Esophagus (tissue), 2 donors: Measurements from ENCODE around the gene TMEM9. TPM values are rescaled to one million over a fixed set of nuclear protein-coding genes. Genes with fewer than 3 reads are reported as not detected.

Experiments used
- H3K27ac ChIP-seq, 2 donors: one replicate each; pipeline ENCODE4 v1.5.1; 2013; ENCODE audit warnings: low read depth in 2 of 2, mild to moderate bottlenecking in 2 of 2, inconsistent platforms in 1 of 2, low read length in 1 of 2, moderate library complexity in 1 of 2
- H3K27me3 ChIP-seq, 2 donors: one replicate each; pipeline ENCODE4 v1.6.1; 2013; ENCODE audit warnings: low read length in 2 of 2, control low read depth in 1 of 2, mild to moderate bottlenecking in 1 of 2; ENCODE audit not compliant: insufficient read depth in 2 of 2, control insufficient read depth in 1 of 2
- H3K36me3 ChIP-seq, 2 donors: one replicate each; pipeline ENCODE4 v1.6.1; 2013; ENCODE audit warnings: low read length in 1 of 2; ENCODE audit not compliant: control insufficient read depth in 2 of 2, insufficient read depth in 2 of 2
- H3K4me1 ChIP-seq, 2 donors: one replicate each; pipeline ENCODE4 v1.6.1; 2013; ENCODE audit warnings: low read length in 1 of 2; ENCODE audit not compliant: control insufficient read depth in 2 of 2, insufficient read depth in 2 of 2
- H3K4me3 ChIP-seq, 2 donors: one replicate each; pipeline ENCODE4 v1.5.1; 2013; ENCODE audit warnings: low read length in 2 of 2, mild to moderate bottlenecking in 2 of 2, low read depth in 1 of 2, moderate library complexity in 1 of 2
- H3K9me3 ChIP-seq, 2 donors: one replicate each; pipeline ENCODE4 v1.6.1; 2013; ENCODE audit warnings: mild to moderate bottlenecking in 2 of 2, low read depth in 1 of 2, low read length in 1 of 2, moderate library complexity in 1 of 2; ENCODE audit not compliant: control insufficient read depth in 2 of 2, insufficient read depth in 1 of 2
- WGBS, 2 donors: extraction: QIAGEN DNeasy Blood & Tissue Kit; methylation state at CpG; one replicate each; pipeline ENCODE4 v1.1.7; 2013; 5-methylcytosine and 5-hydroxymethylcytosine counted together
- polyA plus RNA-seq, 2 donors: library from polyadenylated mRNA; stranded (reverse); fragments of 200-250 nt; gene quantifications; one replicate each; pipeline ENCODE4 v1.2.3, GENCODE V29; 2013
- donor health status: healthy with polysubstance abuse.
- donor health status: Bipolar disorder and iron deficiency.

TMEM9 gene
- polyA plus RNA-seq, 2 donors = 13.2 to 25.7 TPM

DNA sequence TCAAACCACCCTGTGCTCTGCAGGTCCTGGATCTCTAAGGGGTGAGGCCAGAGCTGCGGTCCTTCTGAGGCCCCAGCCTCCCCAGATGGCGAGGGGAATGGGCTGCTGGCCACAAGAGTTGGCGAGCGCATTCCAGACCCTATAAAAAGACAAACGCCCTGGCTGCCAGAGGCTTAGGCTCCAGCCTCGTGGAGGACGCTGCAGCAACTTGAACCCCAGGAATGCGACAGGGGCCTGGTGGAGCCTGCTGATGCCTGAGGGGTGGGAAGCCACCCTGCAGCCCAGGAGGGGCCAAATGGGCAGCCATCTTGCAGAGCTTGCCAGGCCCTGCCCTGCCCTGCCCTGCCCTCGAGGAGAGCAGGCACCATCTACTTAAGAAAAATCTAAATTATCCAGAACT is 50.6 kb downstream of the TMEM9 start:
- Histone ChIP-seq H3K9me3 (no peaks in the 10 kb centered on the region), H3K27ac (no peak overlapping the region), H3K36me3 (no peaks in the 10 kb centered on the region), H3K4me1 (no peaks in the 10 kb centered on the region), H3K4me3 (no peak overlapping the region), H3K27me3 (no peaks in the 10 kb centered on the region)
- WGBS, 2 donors = 47 to 66% methylated on average over 9 of the region's 9 CpGs

DNA sequence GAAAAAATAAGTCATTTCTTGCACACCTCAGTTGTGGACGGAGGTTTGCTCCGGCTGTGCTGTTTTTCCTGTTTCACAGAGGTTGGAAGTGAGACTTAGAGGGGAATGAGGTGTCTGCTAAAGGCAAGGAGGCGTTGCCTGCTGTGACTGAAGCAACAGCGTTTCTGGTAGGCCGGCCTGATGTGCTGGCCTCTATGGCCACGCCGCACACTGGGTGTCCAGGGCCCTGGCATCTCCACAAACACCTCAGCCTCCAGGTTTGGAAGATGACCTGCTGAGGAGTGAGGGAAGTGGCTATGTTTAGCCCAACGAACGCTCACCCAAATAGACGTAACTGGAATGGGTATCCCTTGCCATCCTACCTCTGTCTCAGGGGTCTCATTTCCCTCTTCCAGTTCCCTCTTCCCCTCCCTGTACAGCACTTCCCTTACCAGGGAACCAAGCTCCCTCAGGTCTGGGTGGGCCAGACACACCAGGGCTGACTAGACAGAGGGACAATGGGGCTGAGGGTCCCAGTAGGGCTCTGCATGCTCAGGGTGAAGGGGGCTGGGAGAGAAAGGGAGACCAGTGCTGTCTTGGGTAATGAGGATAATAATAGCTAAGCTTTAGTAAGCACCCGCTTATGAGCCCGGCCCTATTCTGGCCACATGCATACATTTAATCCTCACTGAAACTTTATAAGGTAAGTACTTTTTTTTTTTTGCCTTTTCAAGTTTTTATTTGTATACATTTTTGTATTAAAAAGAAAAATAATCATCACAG is 53.9 kb downstream of the TMEM9 start:
- Histone ChIP-seq H3K9me3 (no peaks in the 10 kb centered on the region), H3K27ac (no peak overlapping the region), H3K27me3 (no peaks in the 10 kb centered on the region), H3K4me3 (no peak overlapping the region), H3K4me1 (no peaks in the 10 kb centered on the region), H3K36me3 (no peaks in the 10 kb centered on the region)
- 91 to 92% methylated on average over 12 of the region's 12 CpGs for WGBS, 2 donors

DNA sequence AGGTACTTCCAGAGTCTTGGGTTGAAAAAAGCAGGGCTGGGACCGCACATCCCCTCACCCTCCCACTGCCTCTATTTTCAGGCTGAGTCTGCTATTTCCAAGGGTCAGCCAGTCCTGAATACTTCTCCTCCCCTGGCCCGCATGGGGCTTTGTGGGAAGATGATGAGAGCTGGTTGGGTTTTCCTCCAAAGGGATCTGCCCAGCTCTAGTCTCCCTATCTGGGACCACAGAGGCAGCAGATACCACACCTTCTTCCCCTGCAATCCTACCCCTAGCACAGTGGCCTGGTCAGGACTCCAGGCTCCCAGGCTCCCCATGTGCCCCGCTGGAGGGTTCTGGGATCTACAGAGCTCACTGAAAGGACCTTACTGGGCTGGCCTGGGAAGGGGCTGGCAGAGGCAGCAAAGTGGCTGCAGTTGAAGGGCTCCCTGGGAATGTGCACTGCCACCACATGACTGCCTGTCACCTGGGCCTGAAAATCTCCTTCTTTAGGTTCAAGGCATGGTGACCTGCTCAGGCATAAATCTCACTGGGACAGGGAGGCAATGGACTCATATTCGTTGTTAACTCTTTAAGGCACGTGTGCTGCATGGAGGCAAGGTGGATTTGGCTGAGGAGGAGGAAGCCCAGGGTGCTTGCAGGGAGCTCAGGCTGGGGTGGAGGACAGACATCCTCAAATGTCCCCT is 55.1 kb downstream of the TMEM9 start:
- Histone ChIP-seq H3K4me1 (no peaks in the 10 kb centered on the region), H3K36me3 (no peaks in the 10 kb centered on the region), H3K4me3 (no peak overlapping the region), H3K27ac (no peak overlapping the region), H3K27me3 (no peaks in the 10 kb centered on the region), H3K9me3 (no peaks in the 10 kb centered on the region)
- 77 to 79% methylated on average over 5 of the region's 5 CpGs for WGBS, 2 donors

DNA sequence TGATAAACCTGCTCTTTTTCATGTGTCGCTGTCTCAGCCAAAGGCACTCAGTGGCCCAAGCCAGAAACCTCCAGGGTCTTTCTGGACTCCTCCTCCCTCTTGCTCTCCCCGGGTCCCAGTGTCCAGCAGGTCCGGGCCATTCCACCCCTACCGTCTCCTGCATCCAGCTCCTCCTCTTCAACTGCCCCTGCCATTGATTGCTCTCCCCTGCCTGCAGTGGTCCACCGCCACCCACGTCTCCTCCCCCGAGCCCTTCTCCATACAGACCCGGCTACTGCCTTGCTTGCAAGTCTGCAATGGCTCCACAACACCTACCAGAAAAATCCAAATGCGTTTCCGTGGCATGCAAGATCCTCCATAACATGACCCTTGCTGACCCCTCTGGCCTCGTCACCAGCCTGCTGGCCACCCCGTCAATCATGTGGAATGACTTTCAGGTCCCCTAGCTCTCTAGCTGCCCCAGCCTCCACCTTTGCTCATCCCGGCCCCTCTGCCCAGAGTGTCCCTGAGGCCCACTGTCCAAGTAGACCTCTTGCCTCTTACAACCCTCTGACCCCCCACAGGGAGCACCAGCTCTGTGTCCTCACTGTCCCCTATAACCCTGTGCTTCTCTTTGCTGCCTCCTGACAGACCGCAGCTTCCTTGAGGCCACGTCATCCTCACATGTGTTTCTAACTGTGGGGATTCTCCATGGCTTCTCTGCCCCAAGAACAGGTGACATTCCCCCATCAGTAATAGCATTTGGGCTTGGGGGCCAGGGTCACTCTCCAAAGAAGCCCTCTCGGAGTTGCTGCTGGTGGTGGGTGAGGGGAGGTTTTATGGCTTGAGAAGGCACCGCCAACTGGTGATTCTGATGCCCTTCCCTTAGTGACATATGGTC is 57.1 kb downstream of the TMEM9 start:
- H3K4me3 ChIP-seq = no peak overlapping the region
- H3K36me3 ChIP-seq = no peaks in the 10 kb centered on the region
- no peaks in the 10 kb centered on the region for H3K27me3 ChIP-seq
- H3K4me1 ChIP-seq = no peaks in the 10 kb centered on the region
- H3K9me3 ChIP-seq = no peaks in the 10 kb centered on the region
- H3K27ac ChIP-seq = no peak overlapping the region
- 84 to 86% methylated on average over 17 of the region's 17 CpGs for WGBS, 2 donors

DNA sequence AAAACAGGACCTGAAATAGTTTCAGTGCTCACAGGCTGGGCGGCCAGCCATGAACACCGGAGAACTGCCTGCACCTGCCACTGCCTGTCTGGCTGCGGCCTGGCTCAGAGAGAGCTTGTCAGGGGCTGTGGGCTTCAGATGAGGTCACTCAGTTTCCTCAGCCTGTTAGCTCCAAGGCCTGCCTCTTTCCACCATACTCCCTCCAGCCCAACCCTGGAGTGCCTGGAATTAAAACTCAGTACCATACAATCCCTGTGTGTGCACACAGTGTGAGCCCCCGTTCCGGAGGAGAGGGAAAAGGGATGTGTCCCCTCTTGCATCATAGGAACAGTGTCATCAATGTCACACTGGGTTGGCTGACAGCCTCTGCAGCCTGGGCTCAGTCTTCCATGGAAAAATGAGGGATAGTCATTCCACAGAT is 58.2 kb downstream of the TMEM9 start:
- Histone ChIP-seq H3K27me3 (no peaks in the 10 kb centered on the region), H3K9me3 (no peaks in the 10 kb centered on the region), H3K4me3 (no peak overlapping the region), H3K4me1 (no peaks in the 10 kb centered on the region), H3K36me3 (no peaks in the 10 kb centered on the region), H3K27ac (no peak overlapping the region)
- WGBS, 2 donors = 52 to 67% methylated on average over 5 of the region's 5 CpGs

DNA sequence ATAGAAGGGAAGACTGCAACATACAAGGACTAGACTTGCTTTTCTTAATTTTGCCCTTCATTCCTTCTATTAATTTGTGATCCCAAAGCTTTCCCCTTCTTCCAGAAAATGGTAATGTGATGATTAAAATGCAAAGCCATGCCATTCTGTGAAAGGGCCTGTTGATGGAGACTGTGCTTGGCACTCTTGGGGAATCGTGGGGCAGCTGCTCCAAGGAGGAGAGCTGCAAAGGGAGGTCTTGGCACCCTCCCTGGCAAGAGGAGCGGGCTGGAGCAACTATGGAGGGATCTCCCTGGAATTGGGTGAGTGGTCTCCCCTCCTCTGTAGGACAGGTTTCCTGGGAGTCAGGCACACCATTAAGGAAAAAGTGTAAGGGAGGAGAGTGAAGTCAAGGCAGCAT is 58.7 kb downstream of the TMEM9 start:
- 53 to 75% methylated on average over 2 of the region's 2 CpGs for WGBS, 2 donors
- no peaks in the 10 kb centered on the region for H3K36me3 ChIP-seq
- H3K4me1 ChIP-seq = no peaks in the 10 kb centered on the region
- no peaks in the 10 kb centered on the region for H3K27me3 ChIP-seq
- H3K4me3 ChIP-seq = no peak overlapping the region
- H3K9me3 ChIP-seq = no peaks in the 10 kb centered on the region
- H3K27ac ChIP-seq = no peak overlapping the region

DNA sequence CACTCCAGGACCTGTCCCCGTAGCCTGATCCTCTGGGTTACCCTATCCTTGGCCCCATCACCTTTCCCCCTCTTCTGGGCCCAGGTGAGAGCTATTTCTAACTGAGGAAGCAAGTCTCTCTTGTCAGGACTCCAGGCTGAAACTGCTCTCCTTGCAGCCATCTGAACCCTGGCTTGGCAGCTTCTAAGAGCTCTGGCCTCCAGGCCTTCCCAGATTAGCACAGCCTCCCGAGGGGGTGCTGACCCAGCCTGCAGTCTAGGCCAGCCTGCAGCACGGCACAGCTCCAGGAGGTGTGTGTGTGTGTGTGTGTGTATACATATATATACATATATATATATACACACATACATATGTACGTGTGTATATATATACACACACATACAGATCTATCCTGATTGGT is 59.4 kb downstream of the TMEM9 start:
- 52 to 55% methylated on average over 4 of the region's 4 CpGs for WGBS, 2 donors
- H3K4me1 ChIP-seq = no peaks in the 10 kb centered on the region
- no peaks in the 10 kb centered on the region for H3K9me3 ChIP-seq
- no peak overlapping the region for H3K4me3 ChIP-seq
- no peak overlapping the region for H3K27ac ChIP-seq
- H3K36me3 ChIP-seq = no peaks in the 10 kb centered on the region
- H3K27me3 ChIP-seq = no peaks in the 10 kb centered on the region

DNA sequence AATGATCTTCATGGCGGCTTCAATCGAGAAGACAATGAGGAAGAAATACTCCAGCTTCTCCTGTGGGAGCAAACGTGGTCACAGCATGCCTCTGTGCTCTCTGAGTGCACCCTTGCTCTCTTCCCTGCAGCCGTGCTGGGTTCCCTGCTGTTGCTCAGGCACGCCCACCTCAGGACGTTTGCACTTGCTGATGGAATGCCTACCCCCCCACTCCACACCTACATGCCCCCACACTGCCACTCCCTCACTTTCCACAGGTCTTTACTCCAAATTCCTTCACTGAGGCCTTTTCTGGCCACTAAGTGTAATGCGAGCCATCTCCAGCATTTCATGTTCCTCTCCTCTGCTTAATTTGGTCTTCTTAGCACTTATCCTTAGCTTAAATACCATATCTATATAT is 60.3 kb downstream of the TMEM9 start:
- H3K36me3 ChIP-seq = no peaks in the 10 kb centered on the region
- no peaks in the 10 kb centered on the region for H3K4me1 ChIP-seq
- WGBS, 2 donors = 69 to 77% methylated on average over 7 of the region's 7 CpGs
- H3K27ac ChIP-seq = no peak overlapping the region
- no peak overlapping the region for H3K4me3 ChIP-seq
- H3K27me3 ChIP-seq = no peaks in the 10 kb centered on the region
- no peaks in the 10 kb centered on the region for H3K9me3 ChIP-seq

DNA sequence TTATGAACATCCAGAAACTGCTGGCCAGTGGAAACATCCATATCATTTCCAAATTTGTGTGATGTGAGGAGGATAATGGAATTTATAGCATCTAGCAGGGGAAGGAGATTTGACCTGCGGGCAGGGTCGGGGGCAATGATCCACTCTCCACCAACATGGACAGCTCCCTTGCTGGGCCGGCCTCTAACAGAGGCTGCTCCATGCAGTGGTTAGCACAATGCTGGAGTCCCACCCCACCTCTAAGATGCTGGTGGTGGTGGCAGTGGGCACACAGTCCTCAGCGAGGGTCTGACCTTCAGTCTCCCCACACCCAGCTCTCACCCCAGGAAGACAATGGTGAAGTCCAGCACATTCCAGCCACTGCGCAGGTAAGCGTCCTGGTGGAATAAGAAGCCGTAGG is 60.7 kb downstream of the TMEM9 start:
- Histone ChIP-seq H3K4me1 (no peaks in the 10 kb centered on the region), H3K4me3 (no peak overlapping the region), H3K9me3 (no peaks in the 10 kb centered on the region), H3K36me3 (no peaks in the 10 kb centered on the region), H3K27ac (no peak overlapping the region), H3K27me3 (no peaks in the 10 kb centered on the region)
- 95 to 96% methylated on average over 7 of the region's 7 CpGs for WGBS, 2 donors
